Activated naive CD4-positive, alpha-beta T cell treated with anti-CD3 and anti-CD28 coated beads, Interleukin-2, amount 10 ng/mL, durations not matched to agents 7 days and 5 days (primary cell): ENCODE measurements around the gene RTL10.

Experiments used
- CTCF ChIA-PET: fragments of 350-600 bp; sonication (Branson Sonifier 250); formaldehyde crosslinking; loops from one replicate; lab custom pipeline; 2021; ENCODE audit warnings: antibody characterized with exemption; lab: Charles Lee
- DNase-seq: peaks from one replicate; pipeline ENCODE4 v3.0.0-alpha.2; 2020
- H3K27ac Mint-ChIP-seq: one replicate; pipeline ENCODE4 v1.8.0; 2021; ENCODE audit warnings: mild to moderate bottlenecking, moderate library complexity, mixed read lengths
- H3K27me3 Mint-ChIP-seq: one replicate; pipeline ENCODE4 v1.8.0; 2021; ENCODE audit warnings: mild to moderate bottlenecking, mixed read lengths
- H3K36me3 Mint-ChIP-seq: one replicate; pipeline ENCODE4 v1.8.0; 2021; ENCODE audit warnings: mixed read lengths
- H3K4me1 Mint-ChIP-seq: one replicate; pipeline ENCODE4 v1.8.0; 2021; ENCODE audit warnings: mixed read lengths
- H3K4me3 Mint-ChIP-seq: one replicate; pipeline ENCODE4 v1.8.0; 2021; ENCODE audit warnings: mild to moderate bottlenecking, moderate library complexity, mixed read lengths
- H3K9me3 Mint-ChIP-seq: one replicate; pipeline ENCODE4 v1.8.0; 2021; ENCODE audit warnings: mixed read lengths

Gene RTL10

DNA sequence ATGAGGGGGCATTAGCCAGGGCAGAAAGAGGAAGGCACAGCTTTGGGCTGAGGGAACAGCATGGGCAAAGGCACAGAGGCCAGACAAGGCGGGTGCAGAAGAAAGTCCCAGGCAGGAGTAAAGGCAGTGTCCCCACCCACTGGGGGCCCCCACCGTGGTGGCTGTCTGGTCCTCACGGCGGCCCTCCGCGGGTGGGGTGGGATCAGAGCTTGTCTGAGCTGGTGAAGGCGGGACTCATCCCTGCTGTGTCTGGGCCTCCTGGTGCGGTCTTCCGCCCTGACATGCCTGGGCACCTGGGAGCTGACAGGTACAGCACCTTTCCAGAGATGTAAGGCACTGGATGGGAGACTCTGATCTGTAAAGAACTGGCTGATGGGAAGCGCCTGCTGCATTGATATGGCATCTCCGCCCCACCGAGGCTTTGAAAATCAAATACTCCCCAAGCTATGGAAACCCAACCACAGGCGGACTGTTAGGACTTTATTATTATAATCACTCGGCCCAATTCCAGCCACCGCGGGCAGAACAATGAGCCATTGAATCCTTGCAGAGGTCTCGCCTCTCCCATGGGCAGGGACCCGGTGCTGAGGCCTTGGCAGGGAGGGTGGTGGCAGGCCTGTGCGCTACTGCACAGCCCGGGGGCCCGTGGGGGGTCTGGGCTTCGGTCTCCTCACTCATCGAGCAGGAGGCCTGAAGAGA, 14.2 kb upstream of the RTL10 start:
- no peak for DNase-seq
- H3K4me1 Mint-ChIP-seq, result peaks cover 3% of the 10 kb centered on the region
- peaks cover 7% of the 10 kb centered on the region for H3K27me3 Mint-ChIP-seq
- H3K36me3 Mint-ChIP-seq, result no peaks in the 10 kb centered on the region
- CTCF ChIA-PET, result interaction anchor here (1.5 kb wide), 1 partner anchor 14 kb away, joined by 3 read pairs; the partner anchor contains the start of genes GNB1L and RTL10
- H3K27ac Mint-ChIP-seq, result no peak overlapping the region
- H3K9me3 Mint-ChIP-seq, result no peaks in the 10 kb centered on the region
- H3K4me3 Mint-ChIP-seq, result no peak overlapping the region

GRCh38 chr22:19868333-19868732, 13.7 kb upstream of the RTL10 start:
- Mint-ChIP-seq H3K36me3 (no peaks in the 10 kb centered on the region), H3K4me3 (no peak overlapping the region)

DNA sequence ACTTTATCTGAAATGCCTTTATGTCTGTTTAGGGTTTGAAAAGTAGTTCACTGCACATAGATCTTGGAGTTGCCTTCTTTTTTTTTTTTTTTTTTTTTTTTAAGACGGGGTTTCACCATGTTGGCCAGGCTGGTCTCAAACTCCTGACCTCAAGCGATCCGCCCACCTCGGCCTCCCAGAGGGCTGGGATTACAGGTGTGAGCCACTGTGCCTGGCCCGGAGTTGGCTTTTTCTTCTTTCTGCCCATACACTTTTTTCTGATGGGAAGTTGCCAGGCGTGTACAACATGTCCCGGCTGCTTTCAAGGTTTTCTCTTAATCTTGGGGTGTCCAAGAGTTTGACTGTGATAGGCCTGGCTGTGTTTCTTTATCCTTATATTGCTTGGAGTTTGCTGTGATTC, 12.9 kb upstream of the RTL10 start:
- no peaks in the 10 kb centered on the region for H3K4me1 Mint-ChIP-seq
- CTCF ChIA-PET, result interaction anchor here (1.5 kb wide), 1 partner anchor 13 kb away, joined by 3 read pairs; the partner anchor contains the start of genes GNB1L and RTL10
- no peak overlapping the region for H3K27ac Mint-ChIP-seq
- peaks cover 7% of the 10 kb centered on the region for H3K27me3 Mint-ChIP-seq
- no peaks in the 10 kb centered on the region for H3K36me3 Mint-ChIP-seq
- no peaks in the 10 kb centered on the region for H3K9me3 Mint-ChIP-seq
- DNase-seq, result peak; percentile 18
- H3K4me3 Mint-ChIP-seq, result no peak overlapping the region

More at GRCh38 chr22:19868333-19868732, 13.7 kb upstream of the RTL10 start:
- H3K27me3 Mint-ChIP-seq, result peaks cover 7% of the 10 kb centered on the region
- no peak for DNase-seq
- CTCF ChIA-PET, result interaction anchor here (1.5 kb wide), 1 partner anchor 13 kb away, joined by 3 read pairs; the partner anchor contains the start of genes GNB1L and RTL10
- H3K4me1 Mint-ChIP-seq, result peaks cover 1% of the 10 kb centered on the region
- no peaks in the 10 kb centered on the region for H3K9me3 Mint-ChIP-seq
- no peak overlapping the region for H3K27ac Mint-ChIP-seq

DNA sequence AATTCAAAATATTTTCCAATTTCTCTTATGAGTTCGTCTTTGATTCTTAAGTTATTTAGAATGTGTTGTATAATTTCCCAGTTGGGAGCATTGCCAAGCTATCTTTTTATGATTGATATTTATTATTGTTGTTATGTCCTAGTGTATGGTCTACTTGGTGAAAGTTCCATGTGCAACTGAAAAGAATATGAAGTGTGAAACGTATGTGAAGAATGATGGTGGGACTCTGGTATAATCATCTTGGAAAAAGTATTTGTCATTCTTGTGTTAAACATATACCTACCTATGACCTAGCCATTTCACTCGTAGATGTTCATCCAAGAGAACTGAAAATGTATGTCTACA, 12.0 kb upstream of the RTL10 start:
- H3K9me3 Mint-ChIP-seq, result no peaks in the 10 kb centered on the region
- DNase-seq, result no peak
- peaks cover 7% of the 10 kb centered on the region for H3K27me3 Mint-ChIP-seq
- CTCF ChIA-PET, result no interaction called here
- H3K27ac Mint-ChIP-seq, result no peak overlapping the region
- no peaks in the 10 kb centered on the region for H3K4me1 Mint-ChIP-seq
- no peaks in the 10 kb centered on the region for H3K36me3 Mint-ChIP-seq
- no peak overlapping the region for H3K4me3 Mint-ChIP-seq

DNA sequence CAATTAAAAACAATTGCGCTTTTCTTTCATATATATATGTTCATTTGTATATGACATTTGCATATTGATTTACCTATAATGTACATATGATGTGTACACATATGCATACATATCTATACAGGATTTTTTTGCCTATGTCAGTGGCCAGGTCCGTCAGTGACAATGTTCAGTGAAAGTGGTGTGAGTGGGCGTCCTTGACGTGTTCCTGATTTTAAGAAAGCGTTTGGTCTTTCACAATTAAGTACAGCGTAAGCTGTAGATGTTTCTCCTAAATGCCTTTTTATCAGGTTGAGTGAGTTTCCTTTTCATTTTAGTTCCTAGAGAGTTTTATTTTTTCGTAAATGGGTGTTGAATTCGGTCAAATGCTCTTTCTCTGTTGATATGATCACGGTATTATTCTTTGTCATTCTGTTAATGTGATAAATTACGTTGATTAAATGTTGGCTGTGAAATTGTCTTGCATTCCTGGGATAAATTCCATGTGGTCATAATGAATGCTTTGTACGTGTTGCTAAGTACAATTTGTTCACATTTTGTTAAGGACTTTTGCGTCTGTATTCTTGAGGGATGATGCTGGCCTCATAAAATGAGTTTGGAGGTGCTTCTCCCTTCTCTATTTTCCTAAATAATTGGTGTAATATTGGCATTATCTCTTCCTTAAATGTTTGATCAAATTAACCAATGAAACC, 10.6 kb upstream of the RTL10 start:
- Mint-ChIP-seq H3K27me3 (peaks cover 7% of the 10 kb centered on the region), H3K36me3 (peaks cover 2% of the 10 kb centered on the region), H3K9me3 (no peaks in the 10 kb centered on the region), H3K4me3 (no peak overlapping the region), H3K27ac (no peak overlapping the region), H3K4me1 (no peaks in the 10 kb centered on the region)
- DNase-seq, result no peak
- CTCF ChIA-PET, result no interaction called here

DNA sequence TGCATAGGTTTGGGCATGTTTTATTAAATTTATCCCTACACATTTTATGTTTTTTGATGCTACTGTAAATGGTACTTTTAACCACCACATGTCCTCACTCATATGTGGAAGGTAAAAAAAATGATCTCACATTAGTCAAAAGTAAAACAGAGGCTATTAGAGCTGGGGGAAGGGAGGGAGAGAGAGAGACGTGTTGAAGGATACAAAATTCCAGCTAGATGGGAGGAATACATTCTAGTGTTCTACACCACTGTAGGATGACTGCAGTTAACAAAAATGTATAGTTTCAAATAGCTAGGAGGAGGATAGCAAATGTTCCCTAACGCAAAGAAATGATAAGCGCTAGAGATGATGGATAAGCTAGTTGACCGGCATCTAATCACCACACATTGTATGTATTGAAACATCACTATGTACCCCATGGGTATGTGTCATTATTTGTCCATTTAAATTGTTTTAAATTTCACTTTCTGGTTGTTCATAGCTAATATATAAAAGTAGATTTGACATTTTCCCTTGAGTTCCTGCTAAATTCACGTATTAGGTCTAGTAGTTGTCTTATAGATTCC, 9.9 kb upstream of the RTL10 start:
- no peak overlapping the region for H3K4me3 Mint-ChIP-seq
- no peaks in the 10 kb centered on the region for H3K4me1 Mint-ChIP-seq
- H3K27me3 Mint-ChIP-seq, result peaks cover 7% of the 10 kb centered on the region
- CTCF ChIA-PET, result no interaction called here
- H3K9me3 Mint-ChIP-seq, result no peaks in the 10 kb centered on the region
- no peak overlapping the region for H3K27ac Mint-ChIP-seq
- DNase-seq, result no peak
- peaks cover 2% of the 10 kb centered on the region for H3K36me3 Mint-ChIP-seq

DNA sequence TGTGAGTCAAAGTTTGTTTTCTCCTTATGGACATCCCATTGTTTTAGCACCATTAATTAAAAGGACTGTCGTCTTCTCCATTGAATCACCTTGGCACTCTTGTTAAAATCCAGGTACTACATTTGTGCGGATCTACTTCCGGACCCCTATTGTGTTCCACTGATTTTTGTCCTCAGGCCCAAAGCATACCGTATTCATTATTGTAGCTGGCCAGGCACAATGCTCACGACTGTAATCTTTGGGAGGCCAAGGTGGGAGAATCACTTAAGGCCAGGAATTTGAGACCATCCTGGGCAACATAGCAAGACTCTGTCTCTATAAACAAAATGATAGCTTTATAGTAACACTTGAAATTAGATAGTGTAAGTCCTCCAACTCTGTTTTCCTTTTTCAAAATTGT, 8.9 kb upstream of the RTL10 start:
- Mint-ChIP-seq H3K27ac (no peak overlapping the region), H3K36me3 (peaks cover 2% of the 10 kb centered on the region), H3K9me3 (no peaks in the 10 kb centered on the region), H3K4me3 (no peak overlapping the region), H3K4me1 (no peaks in the 10 kb centered on the region), H3K27me3 (peaks cover 7% of the 10 kb centered on the region)
- CTCF ChIA-PET, result no interaction called here
- DNase-seq, result no peak

DNA sequence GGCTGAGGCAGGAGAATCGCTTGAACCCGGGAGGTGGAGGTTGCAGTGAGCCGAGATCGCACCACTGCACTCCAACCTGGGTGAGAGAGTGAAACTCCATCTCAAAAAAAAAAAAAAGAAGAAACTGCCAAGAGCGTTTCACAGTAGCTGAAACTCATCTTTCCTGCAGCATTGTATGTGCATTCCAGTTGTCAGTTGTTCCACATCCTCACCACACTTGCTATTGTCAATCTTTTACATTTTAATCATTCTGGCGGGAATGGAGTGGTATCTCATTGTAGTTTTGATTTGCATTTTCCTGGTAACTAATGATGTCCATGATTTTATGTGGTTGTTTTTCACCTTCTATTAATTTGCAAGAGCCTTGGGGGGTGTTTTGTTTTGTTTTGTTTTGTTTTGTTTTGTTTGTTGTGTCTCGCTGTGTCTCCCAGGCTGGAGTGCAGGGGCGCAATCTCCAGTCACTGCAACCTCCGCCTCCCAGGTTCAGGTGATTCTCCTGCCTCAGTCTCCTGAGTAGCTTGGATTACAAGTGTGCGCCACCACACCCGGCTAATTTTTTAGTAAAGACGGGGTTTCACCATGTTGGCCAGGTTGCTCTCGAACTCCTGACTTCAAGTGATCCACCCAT, 8.1 kb upstream of the RTL10 start:
- CTCF ChIA-PET, result no interaction called here
- Mint-ChIP-seq H3K27ac (no peak overlapping the region), H3K9me3 (no peaks in the 10 kb centered on the region), H3K36me3 (peaks cover 2% of the 10 kb centered on the region), H3K27me3 (peaks cover 7% of the 10 kb centered on the region), H3K4me1 (no peaks in the 10 kb centered on the region), H3K4me3 (no peak overlapping the region)
- DNase-seq, result no peak

DNA sequence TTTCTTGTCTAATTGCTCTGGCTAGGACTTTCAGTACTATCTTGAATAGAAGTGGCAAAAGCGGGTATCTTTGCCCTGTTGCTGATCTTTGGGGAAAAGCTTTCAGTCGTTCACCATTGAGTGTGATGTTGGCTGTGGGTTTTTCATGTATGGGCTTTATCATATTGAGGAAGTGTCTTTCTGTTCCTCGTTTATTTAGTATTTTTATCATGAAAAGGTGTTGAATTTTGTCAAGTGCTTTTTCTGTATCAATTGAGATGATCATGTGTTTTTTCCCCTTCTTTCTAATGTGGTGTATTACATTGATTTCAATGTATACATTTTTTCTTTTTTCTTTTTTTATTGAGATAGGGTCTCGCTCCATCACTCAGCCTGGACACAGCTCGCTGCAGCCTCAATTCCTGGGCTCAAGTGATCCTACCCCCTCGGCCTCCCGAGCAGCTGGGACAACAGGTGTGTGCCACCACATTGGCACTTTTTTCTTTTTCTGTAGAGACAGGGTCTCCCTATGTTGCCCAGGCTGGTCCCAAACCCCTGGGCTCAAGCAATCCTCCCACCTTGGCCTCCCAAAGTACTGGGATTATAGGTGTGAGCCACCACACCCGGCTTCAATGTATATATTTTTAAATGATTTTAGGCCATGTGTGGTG, 5.3 kb upstream of the RTL10 start:
- CTCF ChIA-PET, result no interaction called here
- H3K9me3 Mint-ChIP-seq, result no peaks in the 10 kb centered on the region
- no peak overlapping the region for H3K4me3 Mint-ChIP-seq
- H3K27me3 Mint-ChIP-seq, result no peaks in the 10 kb centered on the region
- DNase-seq, result no peak
- peaks cover 3% of the 10 kb centered on the region for H3K36me3 Mint-ChIP-seq
- H3K27ac Mint-ChIP-seq, result no peak overlapping the region
- H3K4me1 Mint-ChIP-seq, result peaks cover 15% of the 10 kb centered on the region

DNA sequence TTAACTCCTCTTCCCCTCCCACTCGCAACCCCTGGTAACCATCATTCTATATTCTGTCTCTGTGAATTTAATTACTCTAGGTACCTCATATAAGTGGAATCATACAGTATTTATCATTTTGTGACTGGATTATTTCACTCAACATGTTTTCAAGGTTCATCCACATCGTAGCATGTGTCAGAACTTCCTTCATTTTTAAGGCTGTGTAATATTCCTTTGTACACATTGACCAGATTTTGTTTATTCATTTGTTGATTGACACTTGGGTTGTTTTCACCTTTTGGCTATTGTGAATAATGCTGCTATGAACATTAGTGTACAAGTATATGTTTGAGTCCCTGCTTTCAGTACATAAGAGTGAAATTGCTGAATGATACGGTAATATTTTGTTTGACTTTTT, 2.7 kb upstream of the RTL10 start:
- no peak overlapping the region for H3K4me3 Mint-ChIP-seq
- DNase-seq, result no peak
- H3K9me3 Mint-ChIP-seq, result no peaks in the 10 kb centered on the region
- CTCF ChIA-PET, result no interaction called here
- no peaks in the 10 kb centered on the region for H3K27me3 Mint-ChIP-seq
- peaks cover 12% of the 10 kb centered on the region for H3K36me3 Mint-ChIP-seq
- H3K27ac Mint-ChIP-seq, result no peak overlapping the region
- peaks cover 32% of the 10 kb centered on the region for H3K4me1 Mint-ChIP-seq

GRCh38 chr22:19855504-19856409, 1.1 kb upstream of the RTL10 start:
- peak; percentile 65 for DNase-seq
- CTCF ChIA-PET, result interaction anchor here (0.6 to 1.7 kb wide), 4 partner anchors 13 to 368 kb away, joined by 3 to 7 read pairs (median 3); no protein-coding TSS in a partner anchor
- Mint-ChIP-seq H3K27ac (peak overlapping the region; percentile 97), H3K36me3 (peaks cover 20% of the 10 kb centered on the region), H3K4me3 (peak overlapping the region; percentile 93), H3K27me3 (no peaks in the 10 kb centered on the region), H3K9me3 (no peaks in the 10 kb centered on the region), H3K4me1 (peaks cover 37% of the 10 kb centered on the region)

GRCh38 chr22:19853879-19854777, 546 bp downstream of the RTL10 start:
- DNase-seq, result peak; percentile 58
- peak overlapping the region; percentile 97 for H3K27ac Mint-ChIP-seq
- H3K9me3 Mint-ChIP-seq, result no peaks in the 10 kb centered on the region
- CTCF ChIA-PET, result interaction anchor here (1.1 to 1.7 kb wide), 3 partner anchors 9 to 38 kb away, joined by 3 read pairs; no protein-coding TSS in a partner anchor
- H3K27me3 Mint-ChIP-seq, result no peaks in the 10 kb centered on the region
- peaks cover 42% of the 10 kb centered on the region for H3K4me1 Mint-ChIP-seq
- peak overlapping the region; percentile 93 for H3K4me3 Mint-ChIP-seq
- peaks cover 26% of the 10 kb centered on the region for H3K36me3 Mint-ChIP-seq
